ENCODE data around the gene KRT10.

KRT10 gene

DNA sequence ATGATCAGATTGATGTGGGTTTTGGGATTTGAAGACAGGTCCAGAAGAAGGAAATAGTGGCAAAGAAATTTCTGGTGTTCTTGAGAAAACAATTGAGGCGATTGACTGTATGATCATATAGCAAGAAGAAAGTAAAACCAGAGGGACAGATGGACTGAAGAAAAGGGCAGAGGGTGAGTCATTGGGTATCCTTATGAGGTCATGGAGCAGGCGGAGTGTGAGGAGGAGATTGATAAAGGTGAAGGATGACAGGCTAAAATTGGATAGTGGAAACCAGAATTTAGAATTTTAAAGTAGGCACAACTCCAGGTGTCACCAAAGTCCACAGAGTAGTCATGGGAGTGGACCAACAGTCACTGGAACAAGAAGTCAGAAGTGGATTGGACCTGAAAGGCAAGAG lies 21.3 kb downstream of the KRT10 start:
- POLR2A ChIA-PET = no interaction called here
- Histone ChIP-seq H3K27ac (ENCODE audit: extremely low read depth, low read depth, low read length) (no peak overlapping the region), H3K36me3 (ENCODE audit: control insufficient read depth in 2 of 2, insufficient read depth in 1 of 2, low read length in 2 of 2) (no peaks in the 10 kb centered on the region), H3K9me3 (ENCODE audit: control insufficient read depth, insufficient read depth, low read depth, low read length) (no peaks in the 10 kb centered on the region), H3K4me3 (ENCODE audit: low read depth, low read length) (no peak overlapping the region), H3K4me1 (ENCODE audit: control insufficient read depth, insufficient read depth, low read length) (no peaks in the 10 kb centered on the region)
- CTCF ChIA-PET = interaction anchor here (0.8 to 1.0 kb wide), 2 partner anchors 10 to 862 kb away, joined by 3 read pairs; no protein-coding TSS in a partner anchor
- no peak for TF ChIP-seq ZNF747 (tag by site-specific recombination; IDR thresholded peaks at IDR 0.05)
- TF ChIP-seq ZNF629 (tag by site-specific recombination; IDR thresholded peaks at IDR 0.05) = 0 out of 2 replicates have a peak, but pooled peaks have one; percentile 36
- TF ChIP-seq ZNF664 (tag by site-specific recombination; IDR thresholded peaks at IDR 0.05) = no peak
- no peak for TF ChIP-seq MEIS1 (CRISPR knock-in tag; IDR thresholded peaks at IDR 0.05; ENCODE audit: borderline replicate concordance)

DNA sequence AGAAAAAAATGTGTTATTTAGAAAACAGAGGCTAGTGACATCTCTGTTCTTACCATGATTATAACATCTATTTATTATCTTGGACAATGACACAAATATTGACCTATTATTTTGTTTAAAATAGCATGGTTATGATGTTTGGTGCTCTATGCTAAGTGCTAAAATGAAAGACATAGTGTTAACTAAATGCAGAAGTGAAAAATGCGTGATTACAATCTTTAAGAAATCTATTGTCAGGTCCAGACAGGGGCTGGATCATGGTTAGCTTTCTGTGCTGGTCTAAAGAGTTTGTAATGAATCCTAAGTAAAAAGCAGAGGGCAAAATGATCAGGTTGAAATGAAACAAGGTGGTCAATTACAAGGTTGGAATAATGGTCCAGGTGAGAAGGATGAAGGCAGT lies 22.0 kb downstream of the KRT10 start:
- CTCF ChIA-PET = interaction anchor here (0.8 to 1.0 kb wide), 2 partner anchors 9 to 863 kb away, joined by 3 read pairs; no protein-coding TSS in a partner anchor

DNA sequence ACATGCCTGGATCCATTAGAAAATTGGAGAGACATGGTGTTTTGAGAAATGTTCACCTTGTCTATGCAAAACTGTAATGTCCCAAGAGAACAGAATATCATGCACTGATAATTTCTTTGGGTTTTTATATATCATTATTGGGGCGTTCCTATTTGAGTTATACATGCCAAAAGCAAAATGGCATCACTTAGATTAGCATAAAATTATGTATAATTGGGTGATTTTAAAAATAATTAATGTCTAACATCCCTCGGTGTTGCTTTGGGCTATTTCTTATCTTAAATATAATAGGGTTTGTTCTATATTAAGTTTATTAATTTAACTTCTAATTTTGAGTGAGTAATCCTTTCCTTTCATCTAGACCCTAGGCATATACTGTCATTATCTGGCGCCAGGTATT lies 22.6 kb downstream of the KRT10 start, which contains the start of gene KRT28:
Gene KRT28 (minus strand): TSS at position 101 of the 400 bp plus-strand sequence. CDS start 66 bp downstream, at position 35.
- H3K36me3 ChIP-seq (ENCODE audit: control insufficient read depth in 2 of 2, insufficient read depth in 1 of 2, low read length in 2 of 2) = no peaks in the 10 kb centered on the region
- CTCF ChIA-PET = interaction anchor here (1.0 kb wide), 1 partner anchor 8 kb away, joined by 3 read pairs; no protein-coding TSS in a partner anchor
- no peaks in the 10 kb centered on the region for H3K9me3 ChIP-seq (ENCODE audit: control insufficient read depth, insufficient read depth, low read depth, low read length)
- no peaks in the 10 kb centered on the region for H3K4me1 ChIP-seq (ENCODE audit: control insufficient read depth, insufficient read depth, low read length)
- no peak within 1 kb of the TSS for H3K27ac ChIP-seq (ENCODE audit: extremely low read depth, low read depth, low read length)
- H3K4me3 ChIP-seq (ENCODE audit: low read depth, low read length) = no peak within 1 kb of the TSS
- POLR2A ChIA-PET = no interaction called here
- TF ChIP-seq MEIS1 (CRISPR knock-in tag; IDR thresholded peaks at IDR 0.05; ENCODE audit: borderline replicate concordance) (no peak), ZNF366 (tag by site-specific recombination; conservative IDR thresholded peaks at IDR 0.05) (no peak), ZNF792 (tag by site-specific recombination; IDR thresholded peaks at IDR 0.05) (no peak), IKZF3 (tag by site-specific recombination; IDR thresholded peaks at IDR 0.05) (no peak), ZNF404 (tag by site-specific recombination; IDR thresholded peaks at IDR 0.05) (no peak), ZNF311 (tag by site-specific recombination; IDR thresholded peaks at IDR 0.05; ENCODE audit: borderline replicate concordance) (no peak), ZIC2 (tag by site-specific recombination; IDR thresholded peaks at IDR 0.05) (no peak), SETDB1 (IDR thresholded peaks at IDR 0.05; ENCODE audit: insufficient read length, low read length) (no peak), ZBTB8A (tag by site-specific recombination; IDR thresholded peaks at IDR 0.05) (no peak), ZNF423 (tag by site-specific recombination; IDR thresholded peaks at IDR 0.05) (no peak), ZNF701 (tag by site-specific recombination; IDR thresholded peaks at IDR 0.05) (no peak), ZNF2 (tag by site-specific recombination; IDR thresholded peaks at IDR 0.05) (no peak)
- TF ChIP-seq, protein P1, sequence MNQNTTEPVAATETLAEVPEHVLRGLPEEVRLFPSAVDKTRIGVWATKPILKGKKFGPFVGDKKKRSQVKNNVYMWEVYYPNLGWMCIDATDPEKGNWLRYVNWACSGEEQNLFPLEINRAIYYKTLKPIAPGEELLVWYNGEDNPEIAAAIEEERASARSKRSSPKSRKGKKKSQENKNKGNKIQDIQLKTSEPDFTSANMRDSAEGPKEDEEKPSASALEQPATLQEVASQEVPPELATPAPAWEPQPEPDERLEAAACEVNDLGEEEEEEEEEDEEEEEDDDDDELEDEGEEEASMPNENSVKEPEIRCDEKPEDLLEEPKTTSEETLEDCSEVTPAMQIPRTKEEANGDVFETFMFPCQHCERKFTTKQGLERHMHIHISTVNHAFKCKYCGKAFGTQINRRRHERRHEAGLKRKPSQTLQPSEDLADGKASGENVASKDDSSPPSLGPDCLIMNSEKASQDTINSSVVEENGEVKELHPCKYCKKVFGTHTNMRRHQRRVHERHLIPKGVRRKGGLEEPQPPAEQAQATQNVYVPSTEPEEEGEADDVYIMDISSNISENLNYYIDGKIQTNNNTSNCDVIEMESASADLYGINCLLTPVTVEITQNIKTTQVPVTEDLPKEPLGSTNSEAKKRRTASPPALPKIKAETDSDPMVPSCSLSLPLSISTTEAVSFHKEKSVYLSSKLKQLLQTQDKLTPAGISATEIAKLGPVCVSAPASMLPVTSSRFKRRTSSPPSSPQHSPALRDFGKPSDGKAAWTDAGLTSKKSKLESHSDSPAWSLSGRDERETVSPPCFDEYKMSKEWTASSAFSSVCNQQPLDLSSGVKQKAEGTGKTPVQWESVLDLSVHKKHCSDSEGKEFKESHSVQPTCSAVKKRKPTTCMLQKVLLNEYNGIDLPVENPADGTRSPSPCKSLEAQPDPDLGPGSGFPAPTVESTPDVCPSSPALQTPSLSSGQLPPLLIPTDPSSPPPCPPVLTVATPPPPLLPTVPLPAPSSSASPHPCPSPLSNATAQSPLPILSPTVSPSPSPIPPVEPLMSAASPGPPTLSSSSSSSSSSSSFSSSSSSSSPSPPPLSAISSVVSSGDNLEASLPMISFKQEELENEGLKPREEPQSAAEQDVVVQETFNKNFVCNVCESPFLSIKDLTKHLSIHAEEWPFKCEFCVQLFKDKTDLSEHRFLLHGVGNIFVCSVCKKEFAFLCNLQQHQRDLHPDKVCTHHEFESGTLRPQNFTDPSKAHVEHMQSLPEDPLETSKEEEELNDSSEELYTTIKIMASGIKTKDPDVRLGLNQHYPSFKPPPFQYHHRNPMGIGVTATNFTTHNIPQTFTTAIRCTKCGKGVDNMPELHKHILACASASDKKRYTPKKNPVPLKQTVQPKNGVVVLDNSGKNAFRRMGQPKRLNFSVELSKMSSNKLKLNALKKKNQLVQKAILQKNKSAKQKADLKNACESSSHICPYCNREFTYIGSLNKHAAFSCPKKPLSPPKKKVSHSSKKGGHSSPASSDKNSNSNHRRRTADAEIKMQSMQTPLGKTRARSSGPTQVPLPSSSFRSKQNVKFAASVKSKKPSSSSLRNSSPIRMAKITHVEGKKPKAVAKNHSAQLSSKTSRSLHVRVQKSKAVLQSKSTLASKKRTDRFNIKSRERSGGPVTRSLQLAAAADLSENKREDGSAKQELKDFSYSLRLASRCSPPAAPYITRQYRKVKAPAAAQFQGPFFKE (tag by site-specific recombination; IDR thresholded peaks at IDR 0.05; ENCODE audit: borderline replicate concordance) = no peak
- TF ChIP-seq, protein P2, sequence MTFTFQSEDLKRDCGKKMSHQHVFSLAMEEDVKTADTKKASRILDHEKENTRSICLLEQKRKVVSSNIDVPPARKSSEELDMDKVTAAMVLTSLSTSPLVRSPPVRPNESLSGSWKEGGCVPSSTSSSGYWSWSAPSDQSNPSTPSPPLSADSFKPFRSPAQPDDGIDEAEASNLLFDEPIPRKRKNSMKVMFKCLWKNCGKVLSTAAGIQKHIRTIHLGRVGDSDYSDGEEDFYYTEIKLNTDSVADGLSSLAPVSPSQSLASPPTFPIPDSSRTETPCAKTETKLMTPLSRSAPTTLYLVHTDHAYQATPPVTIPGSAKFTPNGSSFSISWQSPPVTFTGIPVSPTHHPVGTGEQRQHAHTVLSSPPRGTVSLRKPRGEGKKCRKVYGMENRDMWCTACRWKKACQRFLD (tag by site-specific recombination; IDR thresholded peaks at IDR 0.05) = no peak

More for the DNA sequence above, 22.0 kb downstream of the KRT10 start:
- no peaks in the 10 kb centered on the region for H3K4me1 ChIP-seq (ENCODE audit: control insufficient read depth, insufficient read depth, low read length)
- no peaks in the 10 kb centered on the region for H3K9me3 ChIP-seq (ENCODE audit: control insufficient read depth, insufficient read depth, low read depth, low read length)
- POLR2A ChIA-PET = no interaction called here
- no peak overlapping the region for H3K4me3 ChIP-seq (ENCODE audit: low read depth, low read length)
- no peaks in the 10 kb centered on the region for H3K36me3 ChIP-seq (ENCODE audit: control insufficient read depth in 2 of 2, insufficient read depth in 1 of 2, low read length in 2 of 2)
- H3K27ac ChIP-seq (ENCODE audit: extremely low read depth, low read depth, low read length) = no peak overlapping the region
- TF ChIP-seq ZNF548 (tag by site-specific recombination; IDR thresholded peaks at IDR 0.05) (no peak), ZNF23 (tag by site-specific recombination; IDR thresholded peaks at IDR 0.05; ENCODE audit: borderline replicate concordance) (no peak), ZSCAN30 (tag by site-specific recombination; IDR thresholded peaks at IDR 0.05) (no peak), ZSCAN23 (tag by site-specific recombination; IDR thresholded peaks at IDR 0.05) (no peak), ZNF501 (tag by site-specific recombination; IDR thresholded peaks at IDR 0.05) (no peak), ZNF394 (tag by site-specific recombination; IDR thresholded peaks at IDR 0.05; ENCODE audit: borderline replicate concordance) (no peak), ZBTB1 (tag by site-specific recombination; IDR thresholded peaks at IDR 0.05) (no peak), KLF10 (tag by site-specific recombination; IDR thresholded peaks at IDR 0.05) (no peak), ZNF16 (tag by site-specific recombination; IDR thresholded peaks at IDR 0.05; ENCODE audit: low read depth) (no peak), ZNF585B (tag by site-specific recombination; IDR thresholded peaks at IDR 0.05) (no peak), ZNF660 (tag by site-specific recombination; IDR thresholded peaks at IDR 0.05) (no peak), GLIS2 (tag by site-specific recombination; IDR thresholded peaks at IDR 0.05) (no peak), ZNF174 (tag by site-specific recombination; IDR thresholded peaks at IDR 0.05) (no peak), SP7 (tag by site-specific recombination; IDR thresholded peaks at IDR 0.05) (no peak), GLI4 (tag by site-specific recombination; IDR thresholded peaks at IDR 0.05) (no peak), ZNF133 (tag by site-specific recombination; IDR thresholded peaks at IDR 0.05) (no peak), ZNF184 (tag by site-specific recombination; IDR thresholded peaks at IDR 0.05) (no peak)
- TF ChIP-seq, protein P3, sequence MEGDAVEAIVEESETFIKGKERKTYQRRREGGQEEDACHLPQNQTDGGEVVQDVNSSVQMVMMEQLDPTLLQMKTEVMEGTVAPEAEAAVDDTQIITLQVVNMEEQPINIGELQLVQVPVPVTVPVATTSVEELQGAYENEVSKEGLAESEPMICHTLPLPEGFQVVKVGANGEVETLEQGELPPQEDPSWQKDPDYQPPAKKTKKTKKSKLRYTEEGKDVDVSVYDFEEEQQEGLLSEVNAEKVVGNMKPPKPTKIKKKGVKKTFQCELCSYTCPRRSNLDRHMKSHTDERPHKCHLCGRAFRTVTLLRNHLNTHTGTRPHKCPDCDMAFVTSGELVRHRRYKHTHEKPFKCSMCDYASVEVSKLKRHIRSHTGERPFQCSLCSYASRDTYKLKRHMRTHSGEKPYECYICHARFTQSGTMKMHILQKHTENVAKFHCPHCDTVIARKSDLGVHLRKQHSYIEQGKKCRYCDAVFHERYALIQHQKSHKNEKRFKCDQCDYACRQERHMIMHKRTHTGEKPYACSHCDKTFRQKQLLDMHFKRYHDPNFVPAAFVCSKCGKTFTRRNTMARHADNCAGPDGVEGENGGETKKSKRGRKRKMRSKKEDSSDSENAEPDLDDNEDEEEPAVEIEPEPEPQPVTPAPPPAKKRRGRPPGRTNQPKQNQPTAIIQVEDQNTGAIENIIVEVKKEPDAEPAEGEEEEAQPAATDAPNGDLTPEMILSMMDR (tag by site-specific recombination; IDR thresholded peaks at IDR 0.05) = no peak

All from HEK293 (cell line).